ENCODE data around the gene PAFAH2.
A peak's percentile ranks its signal among the peaks of the same experiment; 100 is the strongest.

The PAFAH2 gene

DNA sequence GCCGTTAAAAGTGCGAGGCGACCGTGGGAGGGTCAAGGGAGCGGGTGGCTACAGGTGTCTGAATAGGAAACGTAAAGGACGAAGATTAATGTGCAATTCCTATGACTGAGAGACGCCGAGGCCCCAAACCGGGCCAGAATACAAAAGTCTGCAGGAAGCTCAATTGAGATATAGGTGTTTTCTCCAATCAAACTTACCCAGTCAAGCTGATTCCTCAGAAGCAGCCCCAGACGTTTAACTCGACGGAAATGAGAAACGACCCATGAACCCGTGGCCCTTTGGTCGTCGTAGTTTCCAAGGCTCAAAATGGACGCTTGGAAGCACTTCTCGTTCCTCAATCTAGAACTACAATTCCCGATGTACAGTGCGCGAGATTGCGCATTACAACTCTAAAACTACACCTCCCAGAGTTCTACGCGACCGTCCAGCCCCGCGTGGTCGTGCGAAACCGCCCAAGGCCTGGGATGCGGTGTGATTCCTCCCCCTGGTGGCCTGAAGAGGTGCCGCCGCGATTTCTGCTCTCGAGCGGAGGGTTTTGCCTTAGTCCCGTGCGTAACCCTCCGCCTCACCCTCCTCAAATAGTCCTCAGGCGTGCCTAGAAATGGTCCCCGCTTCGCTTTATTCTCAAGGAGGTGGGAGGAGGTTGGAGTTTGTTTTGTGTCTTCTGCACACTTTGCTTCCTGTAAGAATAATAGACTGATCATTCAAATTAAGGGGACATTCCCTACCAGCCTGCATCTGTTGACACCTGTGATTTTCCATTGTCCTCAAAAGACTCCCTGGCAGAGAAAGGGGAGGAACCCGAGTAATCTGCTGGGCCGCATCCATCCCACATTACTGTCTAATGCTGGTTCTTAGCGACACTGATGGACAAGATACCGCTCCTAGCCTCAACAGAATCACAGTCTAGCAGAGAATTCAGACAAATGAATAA, at the start of gene PAFAH2:
TSS of gene PAFAH2 (minus strand) at position 236 of the 934 bp plus-strand sequence. CDS start 7,247 bp downstream, outside the sequence.
- DNase-seq (ENCODE audit: low spot score): peak; percentile 99

DNA sequence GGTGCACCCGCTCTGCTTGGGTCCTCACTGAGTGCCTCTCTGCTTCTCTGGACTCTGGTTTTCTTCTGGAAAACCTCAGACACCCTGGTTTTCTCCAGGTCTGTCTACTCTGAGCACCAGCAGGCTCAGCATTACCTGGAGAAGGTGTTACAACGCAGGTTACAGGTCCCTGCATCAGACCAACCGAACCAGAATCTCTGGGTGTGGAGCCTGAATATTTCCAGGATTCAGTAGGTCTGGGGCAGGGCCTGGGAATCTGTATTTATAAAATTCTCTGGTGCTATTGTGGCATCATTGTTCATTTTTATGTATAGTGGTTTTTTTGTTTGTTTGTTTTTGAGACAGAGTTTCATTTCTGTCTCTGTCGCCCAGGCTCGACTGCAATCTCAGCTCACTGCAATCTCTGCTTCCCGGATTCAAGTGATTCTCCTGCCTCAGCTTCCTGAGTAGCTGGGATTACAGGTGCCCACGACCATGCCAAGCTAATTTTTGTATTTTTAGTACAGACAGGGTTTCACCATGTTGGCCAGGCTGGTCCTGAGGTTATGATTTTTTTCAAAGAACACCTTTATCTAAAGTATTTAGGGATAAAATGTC, 49.5 kb upstream of the PAFAH2 start:
- DNase-seq (ENCODE audit: low spot score): no peak

DNA sequence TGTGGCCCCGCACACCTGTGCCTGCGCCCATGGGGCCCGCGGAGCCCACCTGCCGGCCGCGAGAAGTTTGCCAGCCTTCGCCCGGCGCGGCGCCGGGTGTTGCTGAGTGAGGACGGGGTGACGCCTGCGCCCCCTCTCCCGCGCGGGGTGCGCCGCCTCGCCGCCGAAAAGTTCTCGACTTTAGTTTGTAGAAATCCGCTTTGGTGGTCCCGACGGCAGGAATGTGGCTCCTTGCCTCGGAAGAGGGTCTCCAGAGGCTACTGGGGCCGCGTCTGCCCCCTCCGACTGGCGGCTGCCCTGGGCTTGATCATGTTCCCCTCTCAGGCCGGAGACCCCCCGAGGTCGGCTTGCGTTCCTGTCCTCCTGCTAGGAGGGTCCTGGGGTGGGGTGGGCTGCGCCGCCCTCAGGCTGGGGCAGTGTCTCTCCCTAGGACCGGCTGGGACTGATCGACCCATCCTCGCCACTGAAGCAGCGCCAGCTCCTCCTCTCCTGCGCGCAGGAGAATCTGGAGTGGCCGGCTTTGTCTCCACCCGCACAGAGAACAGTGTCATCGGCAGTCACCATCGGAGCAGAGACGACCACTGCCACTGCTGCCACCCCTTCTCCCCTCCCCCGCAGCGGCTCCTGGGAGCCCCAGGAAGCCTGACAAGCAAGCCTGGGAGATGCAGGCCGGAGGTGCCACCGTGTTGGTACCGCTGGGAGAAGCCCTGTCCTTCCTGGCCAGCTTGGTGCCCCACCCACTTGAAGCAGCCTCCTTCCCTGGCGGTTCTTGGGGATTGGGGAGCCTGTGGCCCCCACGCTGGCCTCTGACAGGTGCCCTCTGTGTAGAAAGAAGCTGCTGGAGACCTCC, 48.6 kb upstream of the PAFAH2 start:
- no peak for DNase-seq (ENCODE audit: low spot score)

DNA sequence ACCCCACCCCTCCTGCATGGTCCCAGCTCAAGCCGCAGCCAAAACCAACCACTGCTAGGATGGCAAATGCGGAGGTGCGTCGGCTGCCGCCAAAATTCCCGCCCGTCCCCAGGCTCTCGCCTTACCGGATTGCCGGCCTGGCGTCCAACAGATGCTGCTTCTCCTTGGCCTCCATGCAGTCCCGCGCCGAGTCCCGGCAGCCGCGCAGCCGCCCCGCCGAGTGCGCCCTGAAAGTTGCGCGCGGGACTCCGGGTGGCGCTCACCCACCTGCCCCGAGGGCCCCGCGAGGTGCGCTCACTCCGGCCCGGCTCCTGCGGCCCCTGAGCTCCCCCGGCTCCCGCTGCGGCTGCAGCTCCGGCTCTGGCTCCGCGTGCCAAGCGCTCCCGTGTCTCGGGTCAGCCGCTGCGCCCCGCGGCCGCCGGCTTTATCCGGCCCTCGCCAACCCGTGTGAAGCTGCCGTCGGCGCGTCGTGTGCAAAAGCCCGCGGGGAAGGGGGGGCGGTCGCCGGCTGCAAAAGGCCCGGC, 47.9 kb upstream of the PAFAH2 start, which contains the start of gene SLC30A2:
TSS of gene SLC30A2 (minus strand) at position 397 of the 524 bp plus-strand sequence. CDS start at position 175, 222 bp downstream.
- no peak for DNase-seq (ENCODE audit: low spot score)

DNA sequence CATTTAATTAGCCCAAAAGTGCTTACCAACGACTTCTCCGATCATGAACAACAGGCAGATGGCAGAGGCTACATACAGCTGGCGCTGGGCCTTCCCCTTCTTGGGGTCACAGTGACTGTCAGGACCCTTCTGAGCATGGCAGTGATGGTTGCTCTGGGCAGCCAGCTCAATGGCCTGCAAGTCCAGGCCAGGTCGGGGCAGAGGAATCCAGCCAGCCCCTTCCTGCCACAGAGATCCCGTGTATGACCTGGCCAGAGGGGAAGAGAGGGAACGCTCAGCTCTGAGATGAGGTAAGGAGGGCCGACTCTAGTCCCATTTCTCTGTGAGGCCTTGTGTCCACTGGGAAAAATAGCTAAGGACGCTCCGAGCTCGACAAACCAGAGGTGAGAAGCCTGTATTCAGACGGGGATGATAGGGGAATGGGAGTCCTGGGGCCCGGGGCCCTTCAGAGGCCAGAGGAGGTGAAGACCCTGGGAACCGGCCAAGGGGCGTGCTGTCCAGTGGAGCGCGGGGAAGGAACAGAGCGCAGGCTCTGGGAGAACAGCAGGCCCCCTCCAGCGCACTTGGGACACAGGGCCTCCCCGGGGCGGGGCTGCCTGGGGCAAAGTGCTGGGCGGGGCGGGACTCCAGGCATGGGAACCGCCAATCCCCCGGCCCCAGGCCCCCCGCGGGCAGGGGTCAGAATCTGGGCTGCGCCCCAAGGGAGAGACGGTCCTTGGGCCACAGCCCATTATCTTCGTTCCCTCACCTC, 47.3 kb upstream of the PAFAH2 start:
- no peak for DNase-seq (ENCODE audit: low spot score)

DNA sequence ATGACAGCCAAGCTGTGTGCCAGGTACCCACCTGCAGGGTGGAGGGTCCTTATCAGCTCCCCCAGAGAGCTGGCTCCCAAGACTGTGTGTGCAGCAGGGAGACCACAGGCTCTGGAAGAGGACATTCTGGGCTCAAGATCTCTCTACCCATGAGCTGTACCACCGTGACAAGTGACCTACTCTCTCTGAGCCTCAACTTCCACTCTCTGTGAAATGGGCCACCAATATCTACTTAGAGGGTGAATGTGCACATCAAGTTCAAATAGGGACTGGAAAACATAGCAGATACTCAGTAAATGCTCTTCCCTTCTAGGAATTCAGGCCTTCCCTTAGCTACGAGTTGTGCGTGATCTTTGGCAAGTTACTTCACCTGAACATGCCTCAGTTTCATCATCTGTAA, 46.6 kb upstream of the PAFAH2 start:
- no peak for DNase-seq (ENCODE audit: low spot score)

DNA sequence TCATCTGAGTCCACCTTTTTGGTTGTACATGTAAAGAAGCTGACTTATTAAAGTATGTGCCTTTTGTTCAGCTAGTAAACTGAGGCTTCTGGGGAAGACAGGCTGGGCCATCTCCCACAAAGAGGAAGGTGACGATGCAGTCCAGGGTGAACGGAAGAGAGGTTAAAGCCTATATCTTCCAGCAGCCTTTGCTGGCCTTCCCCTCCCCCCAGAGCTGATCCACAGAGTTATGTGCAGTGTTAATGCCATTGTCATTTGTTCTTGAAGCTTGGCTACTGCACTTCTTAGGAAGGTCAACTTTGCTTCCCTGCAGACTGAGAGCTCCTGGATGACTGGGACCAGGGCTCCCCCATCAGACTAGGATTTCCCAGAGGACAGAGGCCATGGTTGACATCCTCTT, 45.9 kb upstream of the PAFAH2 start:
- DNase-seq (ENCODE audit: low spot score): no peak

DNA sequence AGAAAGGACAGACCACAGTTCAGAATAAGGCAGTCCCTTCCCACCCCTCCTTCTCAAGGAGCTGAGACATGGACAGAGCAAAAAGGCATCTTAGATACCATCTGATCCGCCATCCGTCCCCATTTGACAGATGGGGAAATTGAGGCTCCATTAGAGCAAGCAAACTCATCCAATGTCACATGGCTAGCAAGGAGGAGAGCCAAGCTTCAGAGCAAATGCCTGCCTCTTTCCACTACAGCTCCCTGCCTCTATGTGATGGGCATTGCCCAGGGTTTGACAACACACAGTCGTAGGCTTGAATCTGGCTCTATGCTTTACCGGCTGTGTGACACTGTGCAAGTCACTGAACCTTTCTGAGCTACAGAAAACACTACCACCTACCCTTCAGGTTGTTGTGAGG, 44.1 kb upstream of the PAFAH2 start:
- no peak for DNase-seq (ENCODE audit: low spot score)

DNA sequence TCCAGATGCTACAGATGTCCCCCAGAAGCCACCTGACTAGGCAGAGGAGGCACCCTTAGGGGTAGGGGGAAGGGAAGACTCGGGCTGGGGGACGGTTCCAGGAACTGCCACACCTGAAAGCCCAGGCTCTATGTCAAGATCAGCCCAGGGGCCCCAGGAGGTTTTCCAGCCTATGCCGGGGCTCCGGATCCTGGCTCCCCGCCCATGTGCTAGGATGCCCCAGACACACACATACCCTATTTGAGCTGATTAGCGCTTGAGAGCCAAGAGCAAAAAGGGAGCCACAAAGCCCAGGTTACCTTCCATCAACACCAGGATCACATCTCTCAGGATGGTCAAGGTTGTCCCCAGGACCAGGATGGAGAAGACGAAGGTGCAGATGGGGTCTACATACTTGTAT, 43.5 kb upstream of the PAFAH2 start:
- no peak for DNase-seq (ENCODE audit: low spot score)

DNA sequence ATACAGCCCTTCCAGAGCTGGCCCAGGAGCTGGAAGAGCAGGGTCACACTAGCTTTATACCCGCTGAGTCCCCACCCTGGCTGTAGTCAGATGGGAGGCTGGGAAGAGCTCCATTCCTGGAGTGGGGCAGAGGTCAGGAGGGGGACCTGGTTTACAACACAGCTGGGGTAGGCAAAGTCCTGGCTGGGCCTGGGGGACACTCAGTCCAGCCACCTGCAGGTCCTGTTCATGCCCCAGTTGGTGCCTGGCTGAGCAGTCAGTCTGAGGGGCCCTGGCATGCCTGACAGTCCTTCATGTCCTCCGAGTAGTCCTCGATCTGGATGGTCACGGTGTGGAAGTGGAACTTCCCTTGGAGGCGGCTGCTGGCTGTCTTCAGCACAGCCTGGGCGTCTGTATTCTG, 41.0 kb upstream of the PAFAH2 start:
- DNase-seq (ENCODE audit: low spot score): no peak

DNA sequence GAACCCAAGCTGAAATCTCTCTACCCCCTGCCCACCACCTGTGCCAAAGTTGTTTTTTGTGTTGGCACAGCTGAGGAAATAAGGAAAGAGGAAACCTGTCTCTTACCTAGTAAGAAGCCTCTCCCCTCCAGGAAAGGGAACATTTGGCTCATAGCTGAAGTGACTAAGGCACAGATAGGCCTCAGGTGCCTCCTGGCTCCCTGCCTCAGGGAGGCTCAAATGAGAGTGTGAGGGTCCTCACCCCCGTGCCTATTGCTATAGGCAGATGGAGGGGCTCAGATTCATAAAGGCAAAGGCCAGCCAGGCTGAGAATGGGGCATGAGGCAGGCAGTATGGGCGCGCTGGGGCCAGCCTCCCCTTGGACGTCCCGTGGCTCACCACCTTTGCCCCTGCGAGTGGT, 40.6 kb upstream of the PAFAH2 start:
- DNase-seq (ENCODE audit: low spot score): no peak

DNA sequence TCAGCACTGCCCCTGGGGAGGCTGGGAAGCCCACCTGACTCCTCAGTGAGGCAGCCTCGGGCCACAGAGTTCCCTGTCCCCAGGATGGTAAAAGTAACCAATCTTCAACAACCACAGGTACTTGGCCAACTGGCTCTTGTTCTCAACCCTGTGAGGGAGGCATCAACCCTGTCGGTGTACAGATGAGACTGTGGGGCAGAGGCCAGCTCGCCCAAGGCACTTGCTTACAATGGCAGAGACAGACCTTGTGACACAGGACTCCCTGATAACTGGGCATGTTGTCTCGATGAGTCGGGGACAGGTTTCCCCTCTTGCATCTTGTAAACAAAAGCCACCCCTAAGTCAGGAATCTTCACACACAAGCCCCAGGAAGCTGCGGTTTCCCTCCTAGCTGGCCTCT, 40.0 kb upstream of the PAFAH2 start:
- no peak for DNase-seq (ENCODE audit: low spot score)

DNA sequence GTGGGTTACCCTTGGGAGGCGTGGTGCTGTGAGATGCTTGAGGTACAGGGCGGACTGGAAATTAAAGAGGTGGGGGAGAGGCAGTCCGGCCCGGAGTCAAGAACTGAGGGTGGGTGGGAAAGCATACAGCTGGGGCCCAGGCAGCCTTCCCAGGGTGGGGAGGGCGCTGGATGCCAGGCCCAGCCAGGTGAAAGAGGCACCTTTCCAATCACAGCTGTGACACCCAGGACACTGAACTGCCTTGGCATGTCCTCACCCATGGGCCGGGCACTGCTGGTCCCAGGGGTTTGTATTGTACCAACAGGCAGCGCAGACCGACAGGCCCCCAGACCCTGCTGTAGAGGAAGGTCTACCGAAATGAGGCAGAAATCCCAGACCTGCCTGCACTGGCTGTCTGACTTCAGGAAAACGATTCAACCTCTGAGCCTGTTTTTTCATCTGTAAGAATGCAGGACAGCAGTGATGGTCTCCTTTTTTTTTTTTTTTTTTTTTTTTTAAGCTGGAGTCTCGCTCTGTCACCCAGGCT, 39.0 kb upstream of the PAFAH2 start:
- no peak for DNase-seq (ENCODE audit: low spot score)

DNA sequence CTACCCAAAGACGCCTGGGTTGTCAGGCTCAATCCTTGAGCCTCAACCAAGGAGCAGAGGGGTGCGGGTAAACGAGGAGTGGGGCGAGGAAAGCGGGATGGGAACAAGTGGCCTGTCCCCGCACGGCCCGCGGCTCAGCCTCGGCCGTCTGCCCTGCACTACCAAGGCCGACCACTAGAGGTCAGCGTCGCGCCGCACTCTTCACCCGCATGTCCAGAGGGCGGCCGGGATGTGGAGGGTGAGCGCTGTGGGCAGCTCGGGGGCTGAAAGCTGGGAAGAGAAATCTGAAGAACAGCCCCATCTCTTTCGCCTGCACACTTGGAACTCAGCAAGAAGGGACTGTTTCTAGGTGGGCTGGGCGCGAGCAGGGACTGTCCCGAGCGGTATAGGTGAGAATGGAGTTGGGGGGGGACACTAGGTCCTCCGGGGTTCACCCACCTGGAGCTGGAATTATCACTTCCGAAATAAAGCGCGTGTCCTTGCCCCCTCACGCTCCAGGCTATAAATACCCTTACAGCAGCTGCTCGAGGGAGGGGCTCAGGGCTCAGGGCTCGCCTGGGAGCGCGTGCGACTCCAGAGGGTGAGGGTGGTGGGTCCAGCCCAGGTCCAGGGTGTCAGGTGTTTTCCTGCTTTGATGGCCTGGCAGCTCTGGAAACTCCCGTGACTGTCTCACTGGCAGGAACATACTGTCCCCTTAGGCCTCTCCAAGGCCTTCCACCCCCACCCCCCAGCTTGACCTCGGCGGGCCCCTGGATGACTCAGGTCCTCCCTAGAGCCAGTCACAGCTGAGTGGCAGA, 38.3 kb upstream of the PAFAH2 start:
- DNase-seq (ENCODE audit: low spot score): peak; percentile 68

DNA sequence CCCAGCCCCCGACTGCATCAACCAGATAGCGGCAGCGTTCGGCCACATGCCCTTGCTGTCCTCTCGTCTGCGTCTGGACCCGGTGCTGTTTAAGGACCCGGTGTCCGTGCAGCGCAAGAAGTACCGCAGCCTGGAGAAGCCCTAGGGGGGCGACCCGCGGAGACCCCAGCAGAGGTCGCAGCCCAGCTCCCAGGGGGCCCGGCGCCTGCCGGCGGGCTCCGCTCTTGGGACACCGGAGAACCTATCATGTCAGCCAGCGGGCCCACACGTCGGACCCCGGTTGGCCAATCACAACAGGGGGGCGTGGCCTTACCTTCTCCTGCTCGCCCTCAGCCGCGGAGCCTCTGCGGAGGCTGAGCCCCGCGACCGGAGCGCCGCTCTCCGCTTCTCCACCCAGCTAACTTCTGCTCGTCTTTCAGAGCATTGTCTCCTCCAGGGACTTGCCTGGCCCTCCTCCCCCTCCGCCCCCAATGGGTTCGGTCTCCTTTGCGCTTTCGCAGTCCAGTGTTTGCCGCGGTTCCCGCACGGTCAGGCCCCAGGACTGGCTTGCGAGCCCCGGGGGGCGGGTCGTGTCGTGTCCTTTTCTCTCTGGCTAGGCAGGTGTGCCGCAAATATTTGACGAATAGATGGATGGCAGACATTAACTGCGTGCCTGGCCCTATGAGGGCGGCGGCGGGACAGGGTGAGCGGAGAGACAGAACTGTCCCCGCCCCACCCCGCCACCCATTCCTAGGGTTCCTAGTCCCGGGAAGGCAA, 37.5 kb upstream of the PAFAH2 start:
- DNase-seq (ENCODE audit: low spot score): peak; percentile 91

DNA sequence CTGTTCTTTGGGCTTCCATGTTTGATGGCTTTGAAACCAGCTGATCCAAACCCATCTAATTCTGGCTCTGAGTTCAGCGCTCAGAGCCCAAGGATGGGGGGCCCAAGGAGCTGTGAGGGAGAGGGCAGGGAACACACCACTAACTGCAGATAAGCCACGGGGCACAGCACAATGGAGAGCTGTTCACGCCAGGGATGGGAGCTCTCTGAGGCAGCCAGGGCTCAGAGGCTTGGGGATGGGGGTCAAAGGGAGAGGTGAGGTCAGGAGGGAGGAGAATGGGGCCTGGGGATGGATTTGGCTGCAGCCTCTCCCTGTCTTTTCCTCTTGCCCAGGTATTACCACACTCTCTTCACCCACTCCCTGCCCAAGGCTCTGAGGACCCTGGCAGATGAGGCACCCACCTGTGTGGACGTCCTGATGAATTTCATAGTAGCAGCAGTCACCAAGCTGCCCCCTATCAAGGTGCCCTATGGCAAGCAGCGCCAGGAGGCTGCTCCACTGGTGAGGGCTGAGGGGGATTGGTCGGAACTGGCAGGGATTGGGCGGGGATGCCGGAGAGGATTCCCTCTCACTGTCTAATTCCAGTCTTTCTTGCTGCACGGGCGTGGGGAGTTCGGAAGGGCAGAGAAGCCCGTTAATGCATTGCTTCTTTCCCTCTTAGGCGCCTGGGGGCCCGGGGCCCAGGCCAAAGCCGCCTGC, 36.8 kb upstream of the PAFAH2 start:
- DNase-seq (ENCODE audit: low spot score): no peak

DNA sequence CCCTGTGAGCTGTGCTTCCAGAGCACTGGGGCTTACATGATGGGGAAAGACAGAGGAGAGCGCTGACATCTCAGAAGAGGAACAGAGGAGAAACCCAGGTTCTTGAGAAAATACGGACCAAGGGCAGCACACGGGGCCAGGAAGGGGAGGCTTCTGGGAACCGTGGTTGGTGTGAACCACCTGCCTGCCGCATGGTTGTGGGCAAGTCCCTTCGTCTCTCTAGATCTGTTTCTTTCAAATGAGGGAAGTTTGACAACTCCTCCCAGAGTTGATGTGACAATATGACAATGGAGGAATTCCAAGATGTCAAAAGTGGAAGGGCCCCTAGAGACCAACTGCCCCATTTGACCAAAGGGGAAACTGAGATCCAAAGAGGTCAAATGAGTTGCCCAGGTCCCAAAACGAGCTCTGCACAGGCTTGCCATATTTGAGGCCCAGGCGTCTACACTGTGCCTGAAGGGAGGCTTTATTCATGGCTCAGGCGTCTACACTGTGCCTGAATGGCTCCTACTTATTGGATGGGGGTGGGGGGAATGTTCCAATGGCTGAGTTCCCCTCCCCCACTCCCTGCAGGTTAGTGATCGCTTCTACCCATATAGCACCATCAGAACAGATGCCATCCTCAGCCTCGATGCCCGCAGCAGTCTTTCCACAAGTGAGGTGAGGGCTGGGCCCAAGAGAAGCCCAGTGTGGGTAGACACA, 34.9 kb upstream of the PAFAH2 start:
- DNase-seq (ENCODE audit: low spot score): no peak

DNA sequence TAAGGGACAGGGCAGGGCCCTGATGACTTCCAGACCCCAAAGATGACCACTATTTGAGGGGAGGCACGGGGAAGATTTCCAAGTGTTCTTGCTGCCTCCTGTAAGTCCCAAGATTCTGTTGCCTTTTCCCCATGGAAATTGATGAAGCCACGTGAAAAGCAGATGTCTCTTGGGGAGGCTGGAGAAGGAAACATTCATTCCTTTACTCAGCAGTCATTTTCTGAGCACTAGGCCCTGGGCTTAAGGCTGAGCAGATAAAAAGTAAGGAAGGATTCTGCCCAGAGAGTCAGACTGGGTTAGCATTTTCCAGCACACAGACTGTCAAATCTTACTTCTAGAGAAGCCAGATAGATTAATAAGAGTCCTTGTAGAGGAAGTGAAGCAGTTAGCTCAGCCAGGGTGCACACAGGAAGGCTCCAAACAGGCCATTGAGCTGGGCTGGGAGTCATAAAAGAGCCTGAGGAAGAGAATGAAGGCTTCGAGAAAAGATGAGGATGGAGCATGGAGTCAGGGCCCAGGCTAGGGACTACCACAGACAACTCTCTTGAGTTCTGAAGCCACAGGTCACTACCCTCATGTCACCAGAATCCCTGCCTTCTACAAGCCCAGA, 33.9 kb upstream of the PAFAH2 start:
- DNase-seq (ENCODE audit: low spot score): no peak
